AG08395 (cell line): ENCODE data around the gene SUCNR1.
"Not testable (repeated sequence)": the region's sequence is repeated elsewhere in the genome, so short reads cannot be mapped to it uniquely, and the experiment has no call there.

Experiments used
- DNase-seq: peaks from one replicate; pipeline ENCODE4 v3.0.0; 2012; ENCODE audit warnings: mixed read lengths, low spot score

The SUCNR1 gene, protein sequence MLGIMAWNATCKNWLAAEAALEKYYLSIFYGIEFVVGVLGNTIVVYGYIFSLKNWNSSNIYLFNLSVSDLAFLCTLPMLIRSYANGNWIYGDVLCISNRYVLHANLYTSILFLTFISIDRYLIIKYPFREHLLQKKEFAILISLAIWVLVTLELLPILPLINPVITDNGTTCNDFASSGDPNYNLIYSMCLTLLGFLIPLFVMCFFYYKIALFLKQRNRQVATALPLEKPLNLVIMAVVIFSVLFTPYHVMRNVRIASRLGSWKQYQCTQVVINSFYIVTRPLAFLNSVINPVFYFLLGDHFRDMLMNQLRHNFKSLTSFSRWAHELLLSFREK

GRCh38 chr3:151873398-151873797 is at the start of gene SUCNR1:
TSS of gene SUCNR1 (plus strand) at chr3:151873643. CDS start at chr3:151879893, 6,250 bp downstream.
- no peak for DNase-seq

DNA sequence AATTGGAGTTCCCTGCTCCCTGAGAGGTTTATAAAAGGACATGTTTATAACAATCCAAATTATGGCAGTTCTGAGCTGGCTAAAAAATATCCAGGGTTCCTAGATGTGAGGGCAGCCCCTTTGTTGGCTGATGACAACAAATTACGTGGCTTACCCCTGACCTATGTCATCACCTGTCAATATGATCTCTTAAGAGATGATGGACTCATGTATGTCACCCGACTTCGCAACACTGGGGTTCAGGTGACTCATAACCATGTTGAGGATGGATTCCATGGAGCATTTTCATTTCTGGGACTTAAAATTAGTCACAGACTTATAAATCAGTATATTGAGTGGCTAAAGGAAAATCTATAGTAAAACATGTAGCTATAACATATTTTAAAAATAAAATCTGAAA is 45.6 kb upstream of the SUCNR1 start:
- DNase-seq = no peak

- peak; percentile 32 for DNase-seq
Measured at GRCh38 chr3:151835751-151836525, 37.5 kb upstream of the SUCNR1 start.

GRCh38 chr3:151837057-151837456 is 36.4 kb upstream of the SUCNR1 start:
- DNase-seq = peak; percentile 55

DNA sequence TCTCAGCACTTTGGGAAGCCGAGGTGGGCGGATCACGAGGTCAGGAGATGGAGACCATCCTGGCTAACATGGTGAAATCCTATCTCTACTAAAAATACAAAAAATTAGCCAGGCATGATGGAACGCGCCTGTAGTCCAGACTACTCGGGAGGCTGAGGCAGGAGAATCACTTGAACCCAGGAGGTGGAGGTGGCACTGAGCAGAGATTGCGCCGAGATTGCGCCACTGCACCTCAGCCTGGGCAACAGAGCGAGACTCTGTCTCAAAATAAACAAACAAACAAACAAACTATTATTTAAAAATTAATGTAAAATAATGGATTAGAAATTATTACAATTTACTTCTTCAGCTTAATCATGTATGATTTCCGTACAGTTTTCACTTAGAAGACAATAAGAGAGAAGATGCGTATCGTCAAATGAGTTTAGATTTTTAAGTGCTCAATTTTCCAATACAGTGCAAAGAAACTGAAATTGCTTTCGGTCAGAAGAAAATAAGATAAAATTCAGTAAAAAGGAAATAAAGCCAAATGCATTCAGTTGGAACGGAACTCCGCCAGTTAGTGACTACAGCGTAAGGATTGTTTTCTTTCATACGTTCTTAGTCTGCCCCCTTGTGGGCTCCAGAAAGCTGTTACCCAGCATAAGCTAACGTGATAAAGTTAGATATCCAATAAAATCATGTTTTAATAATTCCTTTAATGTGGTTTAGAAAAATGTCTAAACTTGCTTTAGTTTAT is 34.7 kb upstream of the SUCNR1 start:
- peak; percentile 73 for DNase-seq

GRCh38 chr3:151839313-151839631 is 34.2 kb upstream of the SUCNR1 start:
- DNase-seq = no peak

GRCh38 chr3:151841801-151842200 is 31.6 kb upstream of the SUCNR1 start:
- no peak for DNase-seq

- DNase-seq = no peak
Measured at GRCh38 chr3:151843275-151843674, 30.2 kb upstream of the SUCNR1 start.

DNA sequence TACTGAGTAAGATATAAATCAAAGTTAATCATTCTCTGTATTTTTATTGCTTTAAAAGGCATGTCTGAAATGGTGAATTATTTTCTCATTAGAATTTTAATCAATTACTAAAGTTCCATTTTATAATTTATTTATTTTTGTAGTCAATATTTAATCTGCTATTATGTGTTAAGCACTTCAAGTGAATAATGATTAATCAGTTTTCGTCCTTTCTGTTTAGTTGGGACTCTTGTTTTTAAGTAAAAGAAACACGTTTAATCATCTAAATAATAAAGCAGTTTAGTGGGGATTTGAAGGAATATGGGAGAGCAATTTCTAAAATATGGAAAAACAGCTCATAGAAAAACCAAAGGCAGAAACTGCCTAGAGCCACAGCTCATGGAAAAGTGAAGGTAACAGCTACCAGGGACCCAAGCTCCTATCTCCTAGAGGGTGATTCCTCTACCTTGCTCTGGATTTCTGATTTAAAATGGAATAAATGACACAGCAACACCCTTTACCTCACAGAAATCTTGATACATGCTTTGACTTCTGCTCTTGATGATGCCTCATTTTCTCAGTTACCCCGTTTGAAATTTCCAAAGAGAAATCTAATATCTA is 28.0 kb upstream of the SUCNR1 start:
- no peak for DNase-seq

- DNase-seq = not testable (repeated sequence)
Measured at GRCh38 chr3:151850065-151850464, 23.4 kb upstream of the SUCNR1 start.

DNA sequence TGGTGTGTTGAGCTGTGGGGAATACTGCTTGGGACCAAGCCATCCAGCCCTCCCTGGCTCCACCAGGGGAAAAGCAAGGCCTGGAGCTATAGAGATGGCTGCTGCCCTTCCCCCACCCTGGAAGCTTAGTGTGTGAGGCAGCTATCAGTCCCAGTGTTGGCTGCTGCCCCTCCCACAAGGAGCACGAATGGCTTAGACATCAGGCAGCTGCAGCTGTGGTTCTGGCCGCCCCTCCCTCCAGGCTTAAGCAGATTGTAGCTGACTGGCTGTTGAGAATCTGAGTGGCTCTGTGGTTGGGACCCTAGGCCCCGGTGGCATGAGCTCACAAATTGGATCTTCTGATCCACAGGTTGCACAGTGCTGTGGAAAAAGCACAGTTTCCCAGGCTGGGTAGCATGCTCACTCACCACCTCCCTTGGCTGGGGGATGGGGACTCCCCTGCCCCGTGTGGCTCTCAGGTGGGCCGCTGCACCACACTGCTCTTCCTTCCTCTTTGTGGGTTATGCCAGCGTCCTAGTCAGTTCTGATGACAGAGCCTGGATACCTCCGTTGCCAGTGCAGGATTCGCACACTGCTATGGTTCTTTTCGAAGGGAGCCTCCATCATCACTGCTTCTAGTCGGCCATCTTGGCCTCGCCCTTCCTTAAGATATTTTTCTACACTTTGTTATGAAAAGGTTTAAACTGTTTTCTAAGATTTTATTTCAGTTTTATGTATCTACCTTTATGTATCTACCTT is 21.2 kb upstream of the SUCNR1 start:
- DNase-seq = no peak

GRCh38 chr3:151856118-151856517 is 17.3 kb upstream of the SUCNR1 start:
- DNase-seq = no peak

- DNase-seq = no peak
Measured at GRCh38 chr3:151856641-151857040, 16.8 kb upstream of the SUCNR1 start.

GRCh38 chr3:151859233-151859673 is 14.2 kb upstream of the SUCNR1 start:
- no peak for DNase-seq

DNA sequence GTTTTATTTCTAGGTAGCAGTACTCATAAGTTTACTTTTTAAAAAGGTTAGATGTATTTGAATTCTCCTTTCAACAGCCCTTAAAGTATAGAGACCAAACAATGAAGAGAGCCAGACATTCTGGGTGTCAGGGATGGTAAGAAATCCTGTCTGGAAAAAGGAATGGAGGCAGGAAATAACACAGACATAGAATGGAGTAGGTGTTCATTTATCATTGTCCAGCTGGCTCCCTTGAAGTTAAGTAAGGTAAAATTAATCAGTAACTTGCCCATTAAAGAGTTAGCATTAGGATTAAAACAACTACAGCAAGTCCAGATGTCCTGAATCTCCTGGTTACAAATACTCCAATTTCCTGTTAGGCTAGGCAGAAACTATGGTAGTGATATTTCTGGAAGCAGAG is 13.5 kb upstream of the SUCNR1 start:
- DNase-seq = no peak

- DNase-seq = no peak
Measured at GRCh38 chr3:151863611-151864010, 9.8 kb upstream of the SUCNR1 start.

DNA sequence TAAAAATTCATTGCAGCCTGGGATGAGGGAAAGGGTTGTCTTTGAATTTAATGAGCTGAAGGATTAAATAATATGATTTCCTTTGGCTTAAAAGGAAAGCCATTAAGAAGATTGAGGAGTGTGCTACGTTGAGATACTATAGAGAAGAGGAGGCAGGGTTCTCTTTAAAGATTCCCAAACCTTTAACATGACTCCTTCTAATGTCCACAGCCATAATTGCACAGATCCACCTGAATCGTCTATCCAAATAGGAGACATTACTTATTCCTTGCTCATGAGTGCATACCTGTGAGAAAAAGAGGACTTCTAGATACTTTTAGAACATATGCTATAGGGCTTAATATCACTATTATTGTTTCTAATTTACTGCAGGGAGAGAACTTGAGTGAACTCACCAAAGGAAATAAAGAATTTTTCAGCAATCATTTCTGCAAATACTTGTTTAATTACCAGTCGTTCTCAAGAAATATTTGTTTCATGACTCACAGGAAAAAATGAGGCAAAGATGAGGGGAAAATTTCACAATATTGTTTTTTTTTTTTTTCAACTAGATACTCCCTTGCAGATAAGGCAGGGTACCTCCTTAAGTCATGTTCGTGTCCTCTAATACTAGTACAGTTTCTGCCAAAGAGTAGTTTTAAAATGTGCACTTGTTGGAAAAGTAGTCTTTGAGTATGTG is 8.9 kb upstream of the SUCNR1 start:
- peak; percentile 57 for DNase-seq

DNA sequence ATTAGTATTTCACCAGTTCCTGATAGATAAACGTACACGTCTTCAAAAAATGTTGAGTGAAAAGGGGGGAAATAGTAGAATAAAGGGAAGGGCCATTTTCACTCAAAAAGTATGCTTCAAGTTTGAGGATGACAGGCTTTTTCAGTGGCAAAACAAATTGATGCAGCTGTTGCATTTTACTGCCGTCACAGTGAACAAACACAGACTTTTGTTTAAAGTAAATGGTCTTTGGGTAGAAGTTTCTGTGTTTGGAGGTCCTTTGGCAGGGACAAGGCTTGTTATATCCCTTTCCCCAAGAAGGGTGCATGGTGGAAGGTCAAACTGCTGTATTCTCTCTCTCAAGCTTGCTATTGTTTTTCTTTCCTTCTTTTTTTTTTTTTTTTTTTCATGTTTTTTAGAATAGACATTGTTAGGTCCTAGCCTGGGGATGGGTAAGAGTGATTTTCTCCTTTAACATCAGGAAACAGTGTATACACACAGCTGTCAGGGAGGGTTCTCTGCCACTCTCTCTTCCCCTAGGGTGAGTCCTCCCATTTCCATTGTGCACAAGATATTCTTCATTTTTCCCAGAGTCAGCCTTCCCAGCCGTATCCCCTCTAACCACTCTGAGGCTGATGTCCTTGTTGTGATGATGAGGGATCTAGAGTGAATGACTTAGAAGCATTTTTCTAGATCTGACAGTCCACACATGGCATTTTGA is 6.6 kb upstream of the SUCNR1 start:
- DNase-seq = no peak

- DNase-seq = no peak
Measured at GRCh38 chr3:151867666-151868065, 5.8 kb upstream of the SUCNR1 start.

- no peak for DNase-seq
Measured at GRCh38 chr3:151869181-151869580, 4.3 kb upstream of the SUCNR1 start.
